T-cell (primary cell): ENCODE measurements around the gene FOXJ3. TPM values are rescaled to one million over a fixed set of nuclear protein-coding genes. Genes with fewer than 3 reads are reported as not detected.

ENCODE experiments used
- ATAC-seq, 4 experiments: fragments of 200-7000 bp in 3 of 4; fragments of 150-1000 bp in 1 of 4; cut with Tn5 transposase; replicated peaks in 1 of 4; 1 replicate in 3 of 4; 2 replicates in 1 of 4; pipeline ENCODE4 v1.10.0; 2021; ENCODE audit warnings: moderate library complexity in 3 of 4, mild to moderate bottlenecking in 2 of 4, moderate number of reproducible peaks in 1 of 4
- CTCF ChIA-PET, 2 donors: fragments of 300-600 bp; sonication (Branson Sonifier 250); formaldehyde crosslinking; loops; one replicate each; lab custom pipeline; 2022; ENCODE audit warnings: antibody characterized with exemption in 2 of 2; lab: Charles Lee
- POLR2A ChIA-PET, 2 donors: fragments of 300-600 bp; sonication (Branson Sonifier 250); formaldehyde crosslinking; loops; one replicate each; lab custom pipeline; 2022; ENCODE audit warnings: antibody characterized with exemption in 2 of 2; lab: Charles Lee
- DNase-seq, 35 experiments: peaks; one replicate each; pipeline versions ENCODE4 v3.0.0 to v3.0.0-alpha.2; 2013 to 2023
- H3K27ac ChIP-seq: one replicate; pipeline ENCODE4 v1.5.1; 2013; ENCODE audit warnings: low read length
- H3K27me3 ChIP-seq, 2 experiments: replicated peaks in 1 of 2; 1 replicate in 1 of 2; 2 replicates in 1 of 2; pipeline versions ENCODE4 v1.6.1 to v1.7.0; 2013; ENCODE audit warnings: low read length in 1 of 2, mixed read lengths in 1 of 2; ENCODE audit not compliant: control insufficient read depth in 2 of 2, insufficient read depth in 2 of 2; ENCODE audit errors: extremely low read depth in 1 of 2
- H3K36me3 ChIP-seq, 2 donors: 1 replicate in 1 of 2; 2 replicates in 1 of 2; pipeline versions ENCODE4 v1.6.1 to v1.7.0; 2013; ENCODE audit warnings: low read length in 1 of 2; ENCODE audit not compliant: control insufficient read depth in 2 of 2, insufficient read depth in 1 of 2; ENCODE audit errors: extremely low read depth in 1 of 2
- H3K4me1 ChIP-seq, 2 experiments: 1 replicate in 1 of 2; 2 replicates in 1 of 2; pipeline versions ENCODE4 v1.6.1 to v1.7.0; 2013; ENCODE audit warnings: low read length in 2 of 2, mixed read lengths in 1 of 2; ENCODE audit not compliant: insufficient read depth in 2 of 2, control insufficient read depth in 1 of 2; ENCODE audit errors: extremely low read depth in 1 of 2
- H3K4me3 ChIP-seq, 2 donors: 1 replicate in 1 of 2; 2 replicates in 1 of 2; pipeline versions ENCODE4 v1.5.1 to v1.7.0; 2013; ENCODE audit warnings: mild to moderate bottlenecking in 2 of 2, low read length in 1 of 2, moderate library complexity in 1 of 2; ENCODE audit not compliant: control insufficient read depth in 1 of 2; ENCODE audit errors: extremely low read depth in 1 of 2
- H3K9me3 ChIP-seq: 2 replicates; pipeline ENCODE4 v1.7.0; 2013
- H3K27ac Mint-ChIP-seq, 2 donors: one replicate each; pipeline ENCODE4 v1.8.0; 2020 to 2021; ENCODE audit warnings: mild to moderate bottlenecking in 2 of 2, mixed read lengths in 2 of 2
- H3K27me3 Mint-ChIP-seq, 2 donors: one replicate each; pipeline ENCODE4 v1.8.0; 2021 to 2022; ENCODE audit warnings: mixed read lengths in 2 of 2
- H3K36me3 Mint-ChIP-seq: one replicate; pipeline ENCODE4 v1.8.0; 2021; ENCODE audit warnings: mixed read lengths
- H3K4me1 Mint-ChIP-seq, 3 donors: one replicate each; pipeline ENCODE4 v1.8.0; 2020 to 2022; ENCODE audit warnings: mixed read lengths in 3 of 3, mild to moderate bottlenecking in 1 of 3
- H3K4me3 Mint-ChIP-seq, 3 donors: one replicate each; pipeline ENCODE4 v1.8.0; 2020 to 2022; ENCODE audit warnings: mild to moderate bottlenecking in 3 of 3, mixed read lengths in 3 of 3, moderate library complexity in 3 of 3
- H3K9me3 Mint-ChIP-seq, 3 donors: one replicate each; pipeline ENCODE4 v1.8.0; 2020 to 2022; ENCODE audit warnings: mixed read lengths in 3 of 3
- WGBS: methylation state at CpG from one replicate; pipeline ENCODE4 v1.1.5; 2013; ENCODE audit warnings: missing lambda C conversion rate; ENCODE audit not compliant: insufficient coverage; 5-methylcytosine and 5-hydroxymethylcytosine counted together
- total RNA-seq, 35 experiments: library from RNA in 6 of 35; stranded (reverse) in 6 of 35; fragments of 120-200 nt in 1 of 35; gene quantifications; one replicate each; pipeline versions ENCODE4 v1.2.1 to v1.2.4 and lab custom pipeline; 2013 to 2026

The FOXJ3 gene
- total RNA-seq, 5 donors from 2014 or later (not counting 1 experiment from before 2014, with no cell fraction given) = 71.4 to 87.7 (median 77.8) TPM

DNA sequence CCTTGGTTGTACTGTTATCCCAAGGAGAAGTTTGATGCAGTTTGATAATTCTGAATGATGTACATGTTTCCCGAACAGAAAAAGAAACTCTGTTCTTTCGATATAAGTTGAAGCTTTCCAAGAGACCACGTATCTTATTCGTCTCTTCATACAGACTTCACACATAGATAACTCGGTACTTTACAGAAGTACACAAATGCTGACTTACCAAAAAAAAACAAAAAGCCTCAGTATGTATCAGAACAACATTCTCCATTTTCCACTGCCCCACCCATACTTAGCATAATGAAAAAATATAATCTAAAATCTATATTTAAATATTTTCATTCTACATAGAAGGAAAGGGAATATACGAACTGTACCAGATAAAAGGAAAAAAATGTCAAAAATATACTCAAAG, 2.2 kb downstream of the FOXJ3 start:
- Histone ChIP-seq H3K9me3 (no peaks in the 10 kb centered on the region), H3K4me3 (no peak overlapping the region), H3K36me3 (no peaks in the 10 kb centered on the region), H3K27me3 (no peaks in the 10 kb centered on the region), H3K4me1 (peaks cover 8 to 32% of the 10 kb centered on the region in 2 experiments), H3K27ac (no peak overlapping the region)
- Mint-ChIP-seq H3K4me1 (peaks cover 74 to 79% (median 78%) of the 10 kb centered on the region in 3 donors), H3K4me3 (peak overlapping the region; percentile 90 to 94 (median 93)), H3K27me3 (no peaks in the 10 kb centered on the region), H3K9me3 (no peaks in the 10 kb centered on the region), H3K27ac (no peak overlapping the region), H3K36me3 (peaks cover 3% of the 10 kb centered on the region)
- POLR2A ChIA-PET = no interaction called here
- WGBS = 100% methylated on average over 1 of the region's 6 CpGs
- no peak for ATAC-seq
- no peak for DNase-seq
- CTCF ChIA-PET = no interaction called here

DNA sequence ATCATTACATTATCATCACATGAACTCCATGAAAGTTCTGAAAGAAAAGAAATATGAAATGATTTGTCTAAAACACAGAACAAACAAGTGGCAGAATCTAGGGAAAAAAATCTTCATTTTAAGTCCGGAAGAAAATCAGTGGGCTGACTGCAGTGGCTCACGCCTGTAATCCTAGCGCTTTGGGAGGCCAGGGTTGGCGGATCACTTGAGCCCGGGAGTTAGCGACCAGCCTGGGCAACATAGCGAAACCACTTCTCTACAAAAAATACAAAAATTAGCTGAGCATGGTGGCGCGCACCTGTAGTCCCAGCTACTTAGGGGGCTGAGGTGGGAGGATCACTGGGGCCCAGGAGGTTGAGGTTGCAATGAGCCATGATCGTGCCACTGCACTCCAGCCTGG, 4.8 kb downstream of the FOXJ3 start:
- DNase-seq (no peak), ATAC-seq (no peak)
- Mint-ChIP-seq H3K4me3 (peak overlapping the region in 1 of 3 donors; percentile 12), H3K9me3 (no peaks in the 10 kb centered on the region), H3K27ac (no peak overlapping the region), H3K27me3 (no peaks in the 10 kb centered on the region), H3K36me3 (peaks cover 3% of the 10 kb centered on the region), H3K4me1 (peaks cover 83 to 85% (median 85%) of the 10 kb centered on the region in 3 donors)
- H3K27me3 ChIP-seq = no peaks in the 10 kb centered on the region
- no peak overlapping the region for H3K27ac ChIP-seq
- H3K4me3 ChIP-seq = no peak overlapping the region
- H3K9me3 ChIP-seq = no peaks in the 10 kb centered on the region
- peaks cover 10 to 22% of the 10 kb centered on the region in 2 experiments for H3K4me1 ChIP-seq
- no peaks in the 10 kb centered on the region for H3K36me3 ChIP-seq
- ChIA-PET POLR2A (interaction anchor here in 1 of 2 donors (1.0 kb wide), 1 partner anchor 334 kb away, joined by 3 read pairs; no protein-coding TSS in a partner anchor), CTCF (interaction anchor here in 1 of 2 donors (1.2 kb wide), 1 partner anchor 13 kb away, joined by 4 read pairs; no protein-coding TSS in a partner anchor)
- 100% methylated on average over 4 of the region's 10 CpGs for WGBS

DNA sequence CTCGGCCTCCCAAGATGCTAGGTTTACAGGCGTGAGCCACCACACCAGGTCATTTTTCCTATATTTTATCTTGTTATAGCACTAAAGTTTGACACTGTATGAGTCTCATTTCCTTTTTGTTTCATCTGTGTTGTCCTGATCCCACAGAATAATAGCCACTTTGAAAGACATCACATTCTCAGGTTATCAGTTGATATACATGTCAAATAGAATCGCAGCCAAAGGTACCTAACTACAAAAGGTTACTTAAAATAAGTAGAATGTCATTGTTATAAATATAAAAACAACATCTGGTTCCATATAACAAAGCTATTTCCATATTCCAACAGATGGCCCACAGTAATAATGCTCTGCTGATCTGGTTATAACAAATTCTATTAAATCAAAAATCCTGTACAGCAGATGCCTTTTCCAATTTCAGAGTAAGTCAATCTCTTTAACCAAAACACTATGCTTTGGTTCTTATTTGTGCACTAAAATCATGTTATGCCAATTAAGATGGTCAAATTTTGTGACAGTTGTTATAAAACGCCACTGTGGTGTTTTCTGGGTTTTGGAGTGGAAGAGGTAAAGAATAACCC, 6.0 kb downstream of the FOXJ3 start:
- WGBS = no CpG with 5 or more reads among the region's 4 CpGs
- Mint-ChIP-seq H3K27ac (no peak overlapping the region), H3K4me1 (peaks cover 90 to 92% (median 92%) of the 10 kb centered on the region in 3 donors), H3K36me3 (peaks cover 3% of the 10 kb centered on the region), H3K4me3 (no peak overlapping the region), H3K9me3 (no peaks in the 10 kb centered on the region), H3K27me3 (no peaks in the 10 kb centered on the region)
- ATAC-seq (no peak), DNase-seq (no peak)
- H3K9me3 ChIP-seq = no peaks in the 10 kb centered on the region
- H3K36me3 ChIP-seq = no peaks in the 10 kb centered on the region
- peaks cover 10 to 17% of the 10 kb centered on the region in 2 experiments for H3K4me1 ChIP-seq
- ChIA-PET CTCF (interaction anchor here in 1 of 2 donors (1.2 kb wide), 1 partner anchor 11 kb away, joined by 4 read pairs; no protein-coding TSS in a partner anchor), POLR2A (interaction anchor here in 1 of 2 donors (1.0 kb wide), 1 partner anchor 335 kb away, joined by 3 read pairs; no protein-coding TSS in a partner anchor)
- H3K27me3 ChIP-seq = no peaks in the 10 kb centered on the region
- H3K4me3 ChIP-seq = no peak overlapping the region
- H3K27ac ChIP-seq = no peak overlapping the region

DNA sequence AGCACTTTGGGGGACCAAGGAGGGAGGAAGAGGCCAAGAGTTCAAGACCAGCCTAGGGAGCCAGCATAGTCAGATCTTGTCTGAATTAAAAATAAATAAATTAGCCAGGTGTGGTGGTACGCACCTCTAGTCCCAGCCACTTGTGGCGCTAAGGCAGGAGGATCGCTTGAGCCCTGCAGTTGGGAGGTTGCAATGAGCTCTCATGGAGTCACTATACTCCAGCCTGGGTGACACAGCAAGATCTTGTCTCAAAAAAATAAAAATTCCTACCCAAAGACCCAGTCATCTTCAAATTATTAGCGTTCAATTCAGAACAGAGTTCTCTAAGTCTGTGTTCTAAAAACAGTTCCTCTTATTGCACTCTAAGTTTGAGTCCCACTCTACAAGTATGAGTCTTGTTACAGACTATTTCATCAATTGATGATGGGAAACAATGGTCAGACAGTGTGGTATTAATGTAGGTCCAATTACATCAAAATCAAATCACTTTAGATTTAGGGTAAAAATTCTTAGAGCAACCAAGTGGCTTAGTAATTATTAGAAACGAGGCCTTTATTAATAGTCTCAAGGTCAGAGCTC, 6.9 kb downstream of the FOXJ3 start:
- 100% methylated on average over 3 of the region's 5 CpGs for WGBS
- no peaks in the 10 kb centered on the region for H3K36me3 ChIP-seq
- no peaks in the 10 kb centered on the region for H3K27me3 ChIP-seq
- Mint-ChIP-seq H3K4me1 (peaks cover 88 to 89% (median 89%) of the 10 kb centered on the region in 3 donors), H3K27me3 (no peaks in the 10 kb centered on the region), H3K36me3 (peaks cover 7% of the 10 kb centered on the region), H3K4me3 (no peak overlapping the region), H3K27ac (peak overlapping the region in 1 of 2 donors; percentile 34), H3K9me3 (no peaks in the 10 kb centered on the region)
- ATAC-seq = no peak
- no peak overlapping the region for H3K4me3 ChIP-seq
- H3K4me1 ChIP-seq = peaks cover 6 to 17% of the 10 kb centered on the region in 2 experiments
- H3K9me3 ChIP-seq = no peaks in the 10 kb centered on the region
- POLR2A ChIA-PET = interaction anchor here in 1 of 2 donors (0.6 kb wide), 1 partner anchor 1331 kb away, joined by 3 read pairs; no protein-coding TSS in a partner anchor
- CTCF ChIA-PET = no interaction called here
- no peak for DNase-seq
- H3K27ac ChIP-seq = no peak overlapping the region

DNA sequence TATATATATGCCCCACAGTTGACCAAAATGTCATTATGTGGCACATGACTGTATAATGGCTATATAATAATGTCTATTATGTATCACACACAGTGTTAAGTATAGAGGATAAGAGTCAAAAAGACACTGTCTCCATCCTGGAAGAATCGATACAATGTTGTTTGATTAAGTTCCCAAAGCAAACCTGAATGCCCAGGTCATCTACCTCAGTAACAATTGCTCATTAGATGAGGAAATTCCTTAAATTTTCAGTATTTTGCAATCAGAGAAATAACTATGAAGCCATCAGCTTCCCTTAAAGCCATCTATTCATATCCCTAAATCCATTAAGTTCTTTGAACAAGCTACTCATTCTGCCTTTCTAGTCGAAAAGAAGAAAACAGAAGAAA, 10.0 kb downstream of the FOXJ3 start:
- H3K4me1 ChIP-seq = peaks cover 14 to 18% of the 10 kb centered on the region in 2 experiments
- H3K4me1 Mint-ChIP-seq = peaks cover 88 to 91% (median 90%) of the 10 kb centered on the region in 3 donors

DNA sequence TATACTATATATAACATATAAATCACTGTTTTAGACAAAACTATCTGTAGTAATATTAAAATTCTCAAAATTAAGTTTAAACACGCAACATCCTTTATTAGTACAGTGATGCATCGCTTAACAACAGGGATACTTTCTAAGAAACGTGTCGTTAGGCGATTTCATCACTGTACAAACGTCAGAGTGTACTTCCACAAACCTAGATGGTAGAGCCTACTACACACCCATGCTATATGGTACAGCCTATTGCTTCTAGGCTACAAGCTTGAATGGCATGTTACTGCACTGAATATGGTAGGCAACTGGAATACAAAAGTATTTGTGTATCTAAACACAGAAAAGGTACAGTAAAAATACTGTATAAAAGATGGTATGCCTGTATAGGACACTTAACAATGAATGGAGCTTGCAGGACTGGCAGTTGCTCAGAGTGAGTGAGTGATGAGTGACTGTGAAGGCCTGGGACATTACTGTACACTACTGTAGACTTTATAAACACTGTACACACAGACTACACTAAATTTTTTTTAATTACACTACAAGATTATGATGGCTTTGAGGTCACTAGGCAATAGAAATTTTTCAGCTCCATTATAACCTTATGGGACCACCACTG, 10.5 kb downstream of the FOXJ3 start:
- Mint-ChIP-seq H3K27me3 (no peaks in the 10 kb centered on the region), H3K4me3 (no peak overlapping the region), H3K4me1 (peaks cover 91 to 92% (median 92%) of the 10 kb centered on the region in 3 donors), H3K9me3 (no peaks in the 10 kb centered on the region), H3K27ac (peak overlapping the region in 1 of 2 donors; percentile 72), H3K36me3 (peaks cover 13% of the 10 kb centered on the region)
- H3K27me3 ChIP-seq = no peaks in the 10 kb centered on the region
- 82% methylated on average over 3 of the region's 6 CpGs for WGBS
- H3K4me3 ChIP-seq = no peak overlapping the region
- no peaks in the 10 kb centered on the region for H3K9me3 ChIP-seq
- DNase-seq (no peak), ATAC-seq (no peak)
- H3K4me1 ChIP-seq = peaks cover 18 to 21% of the 10 kb centered on the region in 2 experiments
- H3K36me3 ChIP-seq = no peaks in the 10 kb centered on the region
- H3K27ac ChIP-seq = no peak overlapping the region
- ChIA-PET POLR2A (no interaction called here), CTCF (no interaction called here)

More for the DNA sequence above, 10.0 kb downstream of the FOXJ3 start:
- peak overlapping the region; percentile 6 to 72 for H3K27ac Mint-ChIP-seq
- 90% methylated on average over 1 of the region's 2 CpGs for whole genome bisulfite sequencing
- H3K27me3 ChIP-seq = no peaks in the 10 kb centered on the region
- H3K36me3 Mint-ChIP-seq = peaks cover 13% of the 10 kb centered on the region
- no peaks in the 10 kb centered on the region for H3K27me3 Mint-ChIP-seq
- CTCF ChIA-PET = no interaction called here
- no peaks in the 10 kb centered on the region for H3K36me3 ChIP-seq
- H3K9me3 ChIP-seq = no peaks in the 10 kb centered on the region
- H3K27ac ChIP-seq = no peak overlapping the region
- no peak overlapping the region for H3K4me3 Mint-ChIP-seq
- ATAC-seq = no peak
- POLR2A ChIA-PET = interaction anchor here in 1 of 2 donors (0.5 kb wide), 1 partner anchor 456 kb away, joined by 4 read pairs; no protein-coding TSS in a partner anchor
- no peak for DNase-seq
- no peak overlapping the region for H3K4me3 ChIP-seq
- H3K9me3 Mint-ChIP-seq = no peaks in the 10 kb centered on the region
